SHP77 (cell line): Measurements from ENCODE around the gene SLC38A1.
"Not testable (repeated sequence)": the region's sequence is repeated elsewhere in the genome, so short reads cannot be mapped to it uniquely, and the experiment has no call there.

Experiments used
- DNase-seq, 2 experiments: peaks; one replicate each; lab custom pipeline; 2025; lab: John Stamatoyannopoulos, UW

The SLC38A1 gene

GRCh38 chr12:46264057-46264456 lies 4.8 kb downstream of the SLC38A1 start:
- no peak for DNase-seq

- DNase-seq: no peak
These were observed 5.5 kb downstream of the SLC38A1 start for GRCh38 chr12:46263140-46264016.

DNA sequence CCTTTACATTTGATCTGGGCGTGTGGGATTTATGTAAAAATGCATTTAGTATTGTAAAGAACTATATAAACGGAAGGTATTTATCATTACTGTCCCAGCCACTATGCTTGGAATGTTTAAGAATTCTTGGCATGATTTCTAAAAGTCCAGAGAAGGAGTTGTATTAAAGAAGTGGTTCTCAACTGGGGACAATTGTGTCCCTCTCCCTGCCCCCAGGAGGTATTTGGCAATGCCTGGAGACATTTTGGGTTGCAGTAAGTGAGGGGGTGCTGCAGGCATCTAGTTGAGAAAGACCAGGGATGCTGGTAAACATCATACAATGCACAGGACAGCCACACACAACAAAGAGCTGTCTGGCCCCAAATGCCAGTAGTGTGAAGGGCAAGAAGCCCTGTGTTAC lies 7.2 kb downstream of the SLC38A1 start:
- DNase-seq: no peak

- no peak for DNase-seq
These were observed 7.8 kb downstream of the SLC38A1 start for GRCh38 chr12:46260913-46261476.

DNA sequence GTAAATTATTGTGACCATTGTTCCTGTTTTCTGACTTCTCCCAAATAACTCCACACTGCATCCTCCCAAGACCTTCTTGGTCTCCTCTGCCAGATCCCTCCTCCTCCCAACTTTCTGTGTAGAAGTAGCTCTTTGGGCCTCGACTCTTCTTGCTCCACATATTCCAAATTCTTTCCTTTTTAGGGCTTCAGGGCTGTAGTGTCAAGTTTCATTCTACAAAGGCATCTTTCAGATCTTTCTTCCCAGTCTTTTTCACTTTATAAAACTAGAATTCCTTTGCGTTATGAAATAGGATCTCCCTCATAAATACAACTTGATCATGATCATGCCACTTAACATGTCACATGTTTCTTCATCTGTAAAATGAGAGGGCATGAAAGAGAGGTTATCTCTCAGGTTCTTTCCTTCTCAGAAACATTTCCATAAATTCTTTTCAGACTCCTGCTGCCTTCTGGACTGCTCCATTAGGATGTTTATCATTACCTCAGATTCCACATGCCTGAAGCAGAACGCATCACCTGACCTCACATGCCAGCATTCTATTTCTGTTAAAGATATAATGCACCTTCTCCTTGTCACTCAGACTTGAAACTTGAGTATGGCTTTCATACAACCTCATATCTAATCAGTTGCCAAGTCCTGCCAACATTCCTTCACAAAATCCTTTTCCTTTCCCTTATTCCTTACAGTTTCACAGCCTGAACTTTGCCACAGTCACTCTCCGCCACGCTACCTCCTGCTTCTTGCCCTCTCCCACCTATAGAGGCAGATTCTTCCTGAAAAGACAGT lies 8.5 kb downstream of the SLC38A1 start:
- no peak for DNase-seq

DNA sequence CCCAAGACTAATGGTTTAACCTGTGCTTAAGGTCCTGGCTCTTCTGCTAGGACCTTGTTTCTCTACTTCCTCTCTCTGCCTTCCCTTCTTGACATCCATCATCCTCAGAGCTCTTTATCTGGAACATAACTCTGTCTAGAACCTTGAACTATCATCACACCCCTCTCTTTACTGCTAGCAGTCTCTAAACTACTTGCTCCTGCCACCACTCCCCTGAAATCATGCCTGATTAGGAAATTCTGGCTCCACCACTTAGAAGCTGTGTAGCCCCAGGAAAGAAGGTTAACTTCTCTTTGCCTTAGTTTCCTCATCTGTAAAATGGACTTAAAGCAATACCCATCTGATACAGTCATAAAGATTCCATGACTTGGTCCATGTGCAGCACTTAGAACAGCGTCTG lies 9.1 kb downstream of the SLC38A1 start:
- no peak for DNase-seq

GRCh38 chr12:46259071-46259470 lies 9.8 kb downstream of the SLC38A1 start:
- no peak for DNase-seq

- no peak for DNase-seq
These were observed 10.7 kb downstream of the SLC38A1 start for GRCh38 chr12:46258129-46258528.

DNA sequence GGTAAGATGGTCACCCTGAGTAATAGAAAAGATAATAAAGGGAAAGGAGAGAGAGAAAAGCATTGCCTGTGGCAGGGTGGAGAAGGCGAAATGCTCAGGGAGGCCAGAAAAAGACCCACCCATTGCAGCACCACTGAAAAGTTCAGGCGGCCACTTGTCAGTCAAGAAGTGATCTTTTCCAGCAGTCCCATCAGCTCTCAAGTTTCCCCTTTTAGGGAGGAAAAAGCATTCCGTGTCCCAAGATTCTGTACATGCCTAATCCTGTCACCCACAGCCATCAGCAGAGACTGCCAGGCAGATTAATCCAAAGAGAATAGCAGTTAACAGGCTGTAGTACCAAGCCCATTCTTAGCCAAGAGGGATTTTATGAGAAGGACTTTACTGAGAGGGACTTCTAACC lies 11.9 kb downstream of the SLC38A1 start:
- DNase-seq: no peak

DNA sequence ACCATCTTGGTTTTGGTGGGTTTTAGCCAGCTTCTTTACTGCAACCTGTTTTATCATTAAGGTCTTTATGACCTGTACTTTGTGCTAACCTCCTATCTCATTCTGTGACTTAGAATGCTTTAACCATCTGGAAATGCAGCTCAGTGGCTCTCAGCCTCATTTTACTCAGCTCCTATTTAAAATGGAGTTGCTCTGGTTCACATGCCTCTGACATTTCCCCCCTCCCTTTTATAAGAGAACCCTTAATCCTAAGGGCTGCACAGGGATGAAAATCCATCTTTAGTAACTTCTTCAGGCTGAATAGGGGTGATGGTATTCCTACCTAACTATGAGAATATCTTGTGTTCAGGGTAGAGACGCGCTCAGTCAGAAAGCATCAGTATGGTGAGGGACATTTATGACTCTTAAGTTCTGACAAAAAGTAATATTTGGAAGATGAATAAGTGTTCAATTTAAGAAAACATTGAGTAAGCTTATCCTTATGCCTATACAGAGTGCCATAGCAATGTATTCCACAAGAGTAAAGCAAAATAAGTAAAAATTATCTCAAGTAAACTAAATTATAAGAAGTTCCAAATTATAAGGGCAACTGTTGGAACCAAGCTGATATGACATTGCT lies 15.2 kb downstream of the SLC38A1 start:
- no peak for DNase-seq

- DNase-seq: not testable (repeated sequence)
These were observed 16.8 kb downstream of the SLC38A1 start for GRCh38 chr12:46251994-46252393.

GRCh38 chr12:46249960-46250359 lies 18.9 kb downstream of the SLC38A1 start:
- not testable (repeated sequence) for DNase-seq

DNA sequence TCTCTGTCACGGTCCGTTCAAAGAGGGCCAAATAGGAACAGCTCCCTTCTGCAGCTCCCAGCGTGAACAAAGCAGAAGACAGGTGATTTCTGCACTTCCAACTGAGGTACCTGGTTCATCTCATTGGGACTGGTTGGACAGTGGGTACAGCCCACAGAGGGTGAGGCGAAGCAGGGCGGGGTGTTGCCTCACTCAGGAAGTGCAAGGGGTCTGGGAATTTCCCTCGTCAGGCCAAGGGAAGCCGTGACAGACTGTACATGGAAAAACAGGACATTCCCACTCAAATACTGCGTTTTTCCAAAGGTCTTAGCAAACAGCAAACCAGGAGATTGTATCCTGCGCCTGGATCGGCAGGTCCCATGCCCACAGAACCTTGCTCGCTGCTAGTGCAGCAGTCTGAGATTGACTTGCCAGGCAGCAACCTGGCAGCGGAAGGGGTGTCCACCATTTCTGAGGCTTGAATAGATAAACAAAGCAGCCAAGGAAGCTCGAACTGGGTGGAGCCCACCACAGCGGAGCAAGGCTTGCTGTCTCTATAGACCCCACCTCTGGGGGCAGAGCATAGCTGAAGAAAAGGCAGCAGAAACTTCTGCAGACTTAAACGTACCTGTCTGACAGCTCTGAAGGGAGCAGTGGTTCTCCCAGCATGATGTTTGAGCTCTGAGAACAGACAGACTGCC lies 22.7 kb downstream of the SLC38A1 start:
- DNase-seq: no peak

DNA sequence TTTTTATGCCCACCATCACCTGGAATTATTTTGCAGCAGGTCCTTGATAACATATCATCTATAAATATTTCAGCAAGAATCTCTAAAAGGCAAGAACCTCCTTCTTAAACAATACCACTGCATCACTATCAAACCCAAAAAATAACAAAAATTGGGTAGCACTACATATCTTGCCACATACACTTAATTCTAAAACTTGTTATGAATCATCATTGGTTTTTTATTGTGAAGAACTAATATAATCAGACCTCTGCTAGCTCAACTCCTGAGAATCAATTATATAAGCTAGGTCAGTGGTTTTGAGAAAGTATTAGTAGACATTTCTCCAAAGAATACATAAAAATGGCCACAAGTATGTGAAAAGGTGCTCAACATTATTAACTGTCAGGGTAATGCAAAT lies 23.8 kb downstream of the SLC38A1 start:
- DNase-seq: no peak

- no peak for DNase-seq
These were observed 24.4 kb downstream of the SLC38A1 start for GRCh38 chr12:46244273-46244915.

- no peak for DNase-seq
These were observed 26.3 kb downstream of the SLC38A1 start for GRCh38 chr12:46242569-46242968.

DNA sequence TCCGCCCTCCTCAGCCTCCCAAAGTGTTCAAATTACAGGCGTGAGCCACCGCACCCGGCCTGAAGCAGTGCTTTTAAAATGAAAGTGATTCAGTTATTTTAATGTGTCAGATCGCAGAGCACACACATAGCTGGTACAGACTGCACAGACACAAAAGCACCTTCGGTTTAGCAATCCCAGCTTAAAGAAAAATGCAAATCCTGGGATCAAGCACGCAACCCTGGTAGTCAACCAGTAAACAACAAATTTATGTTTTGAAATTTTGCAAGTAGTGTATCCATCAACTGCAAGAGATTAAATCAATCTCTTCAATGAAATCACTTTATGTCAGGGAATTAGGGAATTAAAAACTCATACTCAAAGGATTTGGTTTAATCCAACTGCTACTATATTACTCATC lies 28.4 kb downstream of the SLC38A1 start:
- no peak for DNase-seq

DNA sequence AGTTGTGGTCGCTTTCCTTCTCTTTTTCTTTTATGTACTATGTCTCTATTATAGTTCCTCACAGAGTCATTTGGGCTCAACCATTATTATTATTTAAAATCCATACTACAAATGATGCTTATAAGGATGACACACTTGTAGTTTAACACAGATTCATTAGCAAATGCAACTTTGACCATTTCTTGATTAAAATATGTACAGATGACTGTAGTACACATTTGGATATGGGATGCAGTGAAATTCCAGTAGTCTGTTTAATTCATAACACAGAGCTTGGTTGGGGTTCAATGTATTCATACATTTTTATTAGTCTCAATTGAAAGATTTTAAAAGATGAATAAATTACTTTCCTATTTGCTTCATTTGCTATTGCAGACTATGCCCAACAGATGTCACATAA lies 30.0 kb downstream of the SLC38A1 start:
- no peak for DNase-seq

DNA sequence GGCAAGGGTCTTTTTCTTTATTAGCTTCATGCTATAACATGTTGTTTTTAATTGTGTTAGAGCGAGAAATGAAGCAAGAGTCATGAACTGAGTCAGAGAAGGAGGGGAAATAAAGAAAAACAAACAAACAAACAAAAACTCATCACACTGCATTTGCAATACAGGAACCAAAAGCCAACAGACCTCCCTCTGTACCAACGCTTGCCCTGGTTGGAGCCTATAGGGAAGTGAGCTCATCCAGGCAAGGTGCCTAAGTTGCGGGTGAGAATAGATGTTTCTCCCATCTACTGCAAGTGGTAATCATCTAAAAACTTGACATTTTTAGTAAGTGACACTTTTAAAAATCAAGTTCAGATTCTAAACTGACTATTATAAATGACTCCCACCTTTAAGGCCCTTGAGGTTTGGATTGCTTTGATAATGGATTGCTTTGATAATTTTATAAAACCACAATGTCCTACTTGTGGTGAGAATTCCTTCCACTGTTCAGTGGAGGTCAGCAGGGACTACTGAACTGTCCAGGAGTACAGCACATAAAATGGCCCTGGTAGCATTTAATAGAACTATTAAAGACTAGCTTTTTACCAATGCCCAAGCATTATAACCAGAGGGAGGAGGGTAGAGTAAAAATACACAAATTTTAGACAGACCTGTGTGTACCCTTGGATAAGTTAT lies 31.3 kb downstream of the SLC38A1 start:
- no peak for DNase-seq

DNA sequence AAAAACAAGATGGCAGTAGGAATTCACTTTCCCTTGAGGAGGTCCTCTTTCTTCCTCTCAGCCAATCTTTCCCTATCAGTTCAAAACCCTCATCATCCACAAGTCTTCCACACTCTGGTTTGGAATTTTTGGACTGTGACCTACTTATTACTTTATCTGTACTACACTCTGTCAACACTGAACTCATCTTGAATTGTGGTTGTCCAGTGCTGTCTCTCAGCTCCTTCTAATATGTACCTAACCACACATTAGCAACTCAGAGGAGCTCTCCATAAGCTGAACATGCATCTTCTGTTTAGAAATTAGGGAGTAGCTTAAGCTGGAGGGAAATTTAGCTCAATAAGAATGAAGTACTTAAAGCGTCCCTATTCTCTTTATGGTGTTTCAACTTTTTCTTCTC lies 34.8 kb downstream of the SLC38A1 start:
- DNase-seq: no peak

- no peak for DNase-seq
These were observed 35.4 kb downstream of the SLC38A1 start for GRCh38 chr12:46233423-46233822.
